ENCODE measurements around the gene NAV2. TPM values are rescaled to one million over a fixed set of nuclear protein-coding genes. Genes with fewer than 3 reads are reported as not detected.

NAV2 gene
- total RNA-seq, 1 donor from 2014 or later, result 17.6 TPM

DNA sequence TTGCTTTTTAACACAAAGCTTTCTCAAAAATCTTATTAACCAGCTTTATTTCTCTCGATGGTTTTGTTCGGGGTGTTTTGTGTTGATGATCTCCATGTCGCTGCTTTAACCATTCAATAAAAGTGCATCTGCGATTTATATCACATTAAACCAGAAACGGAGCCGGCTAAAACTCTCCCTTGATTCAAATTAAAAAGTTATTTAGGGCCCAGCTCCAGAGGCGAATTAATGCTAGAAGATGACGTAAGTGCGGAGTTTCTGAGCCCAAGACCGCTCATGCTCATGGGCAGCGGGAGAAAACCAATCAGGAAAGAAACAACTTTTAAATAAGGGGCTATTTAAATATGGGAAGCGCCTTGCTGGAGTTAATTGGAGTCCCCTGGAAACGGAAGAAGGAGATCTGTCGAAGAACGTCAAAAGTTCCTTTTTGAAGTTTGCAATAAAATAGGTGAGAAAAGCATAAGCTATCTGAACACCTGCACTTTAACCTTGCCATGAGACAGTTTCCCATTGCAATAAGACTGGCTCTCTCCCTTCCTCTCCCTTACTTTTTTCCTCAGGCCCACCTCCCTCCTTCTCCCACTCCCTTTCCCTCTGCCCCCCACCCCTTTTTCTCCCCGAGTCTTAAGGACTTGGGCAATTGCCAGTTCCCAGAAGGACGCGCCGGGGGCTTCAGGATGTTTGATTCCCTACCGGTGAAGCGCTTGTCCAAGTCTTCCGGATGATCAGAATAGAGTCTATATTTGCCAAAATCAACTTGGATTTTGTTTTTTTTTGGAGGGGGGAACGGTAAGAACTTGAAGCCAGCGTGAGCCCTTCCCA, 449.5 kb downstream of the NAV2 start:
- DNase-seq, result no peak

DNA sequence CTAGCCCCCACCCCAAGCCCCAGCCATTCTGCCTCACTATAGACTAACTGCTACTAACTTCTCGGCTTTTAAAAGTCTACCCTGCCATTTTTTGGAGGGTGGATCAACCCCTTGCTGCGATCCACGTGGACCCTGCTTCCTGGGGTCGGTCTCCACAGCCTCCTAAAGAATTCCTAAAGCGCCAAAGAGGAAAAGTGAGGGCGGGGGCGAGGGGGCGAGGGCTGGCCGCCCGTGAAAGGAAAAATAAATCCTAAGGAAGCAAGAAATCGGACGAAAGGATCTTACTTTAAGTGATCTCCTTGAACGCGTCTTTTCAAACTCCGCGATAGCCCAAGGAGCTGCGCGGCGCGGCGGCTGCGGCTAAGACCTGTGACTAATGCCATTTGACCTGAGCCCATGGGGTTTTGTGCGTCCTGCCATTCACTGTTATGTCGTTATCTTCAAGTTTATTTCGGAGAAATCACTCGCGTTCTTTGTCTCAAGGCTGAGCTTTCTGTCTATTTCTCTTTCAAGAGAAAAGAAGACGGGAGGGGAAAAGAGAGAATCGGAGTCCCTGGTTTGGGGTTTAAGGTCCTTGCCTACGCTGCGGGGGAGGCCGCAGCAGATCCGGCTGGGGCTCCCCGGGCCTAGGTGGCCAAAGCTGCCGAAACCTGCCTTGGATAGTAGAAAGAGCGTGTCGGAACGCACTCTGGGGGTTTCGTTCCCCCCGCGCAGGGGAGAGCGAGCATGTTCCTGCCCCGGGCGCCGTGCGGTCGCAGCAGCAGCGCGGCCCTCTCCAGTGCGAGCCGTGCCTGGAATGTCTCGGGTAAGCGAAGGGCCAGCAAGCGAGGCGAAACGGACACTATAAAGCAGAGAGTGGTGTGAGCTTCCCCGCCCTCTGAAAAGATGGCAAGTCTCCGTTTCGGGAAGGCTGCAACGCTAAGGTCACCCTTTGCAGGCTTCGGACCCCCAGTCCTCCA, 450.5 kb downstream of the NAV2 start:
- no peak for DNase-seq

DNA sequence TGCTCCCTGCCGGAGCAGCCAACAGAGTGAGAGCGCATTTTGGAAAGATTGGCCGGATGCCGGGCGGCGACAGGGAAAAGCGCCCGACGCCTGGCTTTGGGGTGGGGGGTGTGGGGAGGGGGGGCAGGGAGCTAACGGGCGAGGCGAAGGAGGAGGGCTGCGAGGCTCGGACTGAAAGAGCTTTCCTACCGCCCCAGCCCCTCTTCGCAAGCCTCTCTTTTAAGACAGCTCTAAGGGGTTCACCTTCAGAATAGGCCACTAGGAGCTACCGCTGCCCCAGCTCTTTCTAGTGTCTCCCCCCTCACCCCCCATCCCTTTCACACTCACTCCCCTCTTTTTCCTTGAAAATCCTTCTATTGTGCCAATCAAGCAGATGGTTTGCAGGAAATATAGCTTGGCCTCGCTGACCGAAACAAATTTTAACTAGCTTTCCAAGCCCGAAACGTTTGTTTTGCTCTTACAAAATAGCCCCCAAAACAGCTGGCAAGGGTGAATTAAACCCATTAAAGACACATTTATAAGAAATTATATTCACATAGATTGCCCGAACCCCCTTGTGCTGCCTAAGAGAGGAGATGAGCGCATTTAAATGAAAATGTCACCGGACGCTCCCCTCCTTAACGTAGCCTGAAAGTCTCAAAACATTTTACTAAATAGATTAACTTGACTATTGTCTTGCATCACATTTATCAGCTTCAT, 451.3 kb downstream of the NAV2 start:
- no peak for DNase-seq

Small RNA genes within 50 kb of the gene (small RNA-seq; reads per million reads assigned to genes)
- not detected for gene MIR4694

All from occipital lobe (tissue), 3 donors.